H54 (cell line): ENCODE results near the gene ORM1.

Experiments
- DNase-seq: peaks from one replicate; pipeline ENCODE4 v3.0.0; 2011; ENCODE audit warnings: low spot score, mixed read lengths; ENCODE audit not compliant: insufficient read length
- FAIRE-seq: peaks from 3 replicates; lab custom pipeline; 2011; peaks lifted over from hg19 to GRCh38; lab: Jason Lieb, UNC
- POLR2A ChIP-seq: IDR thresholded peaks from 2 replicates; pipeline ENCODE4 v1.6.1; 2011; ENCODE audit warnings: low read depth, mild to moderate bottlenecking, low read length

The ORM1 gene

DNA sequence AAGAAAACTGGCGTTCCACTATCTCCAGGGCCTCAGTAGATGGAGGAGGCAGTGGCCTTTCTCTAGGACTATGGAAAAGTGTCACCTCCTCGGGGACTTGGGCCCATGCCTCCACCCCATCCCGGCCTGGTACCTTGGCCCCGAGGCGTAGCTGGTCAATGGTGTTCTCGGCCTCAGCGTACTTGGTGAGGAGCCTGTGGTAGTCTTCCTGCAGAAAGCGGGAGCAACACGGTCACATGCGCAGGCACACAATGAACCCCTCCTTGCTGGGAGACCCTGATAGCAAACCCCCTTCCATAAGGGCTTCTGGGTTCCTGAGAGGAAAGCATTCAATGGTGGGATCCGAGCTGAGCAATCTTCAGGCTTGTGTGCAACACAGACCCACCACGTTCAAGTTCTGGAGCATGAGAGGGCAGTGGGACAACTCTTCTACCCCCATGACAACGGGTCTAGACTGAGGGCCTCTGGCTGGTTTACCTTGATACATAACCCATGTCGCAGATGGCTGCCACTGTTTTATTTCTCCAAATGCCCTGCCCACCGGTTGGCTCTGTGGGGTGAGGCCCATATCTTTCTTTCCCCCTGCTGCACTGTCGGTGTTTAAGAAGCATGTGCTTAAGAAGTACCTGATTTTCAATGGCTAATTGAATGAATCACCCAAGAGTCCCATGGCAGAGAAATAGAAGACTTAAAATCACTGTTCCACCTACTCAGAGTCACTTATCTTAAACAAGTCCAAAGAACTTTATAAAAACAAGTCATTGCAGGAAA is 51.2 kb downstream of the ORM1 start:
- no peak for TF ChIP-seq POLR2A
- no peak for DNase-seq
- FAIRE-seq: no peak

DNA sequence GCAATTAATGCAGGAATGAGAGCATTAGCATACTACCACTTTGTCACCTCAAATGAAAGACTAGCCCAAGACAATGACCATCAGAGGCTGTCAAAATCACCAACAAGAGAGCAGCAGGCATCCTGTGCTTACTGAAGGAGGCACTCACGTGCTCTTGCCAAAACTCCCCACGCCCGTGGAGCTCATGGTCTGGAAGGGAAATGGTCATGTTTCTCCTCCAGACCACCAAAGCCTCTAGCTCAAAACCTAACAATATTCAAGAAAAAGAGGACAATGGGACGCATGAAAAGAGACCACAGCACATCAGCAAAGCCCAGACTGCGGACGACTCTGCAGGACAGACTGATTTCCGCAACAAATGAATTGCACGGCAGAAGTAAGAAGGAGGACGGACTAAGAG is 52.0 kb downstream of the ORM1 start:
- FAIRE-seq: no peak
- no peak for DNase-seq
- TF ChIP-seq POLR2A: no peak

- no peak for DNase-seq
- TF ChIP-seq POLR2A: no peak
- FAIRE-seq: no peak
These were observed 52.7 kb downstream of the ORM1 start for GRCh38 chr9:114375386-114376175.
